OCI-M1 (cell line): ENCODE data around the gene TMEM178B.

Source experiments
- DNase-seq: peaks from one replicate; lab custom pipeline; 2025; lab: John Stamatoyannopoulos, UW

TMEM178B gene

DNA sequence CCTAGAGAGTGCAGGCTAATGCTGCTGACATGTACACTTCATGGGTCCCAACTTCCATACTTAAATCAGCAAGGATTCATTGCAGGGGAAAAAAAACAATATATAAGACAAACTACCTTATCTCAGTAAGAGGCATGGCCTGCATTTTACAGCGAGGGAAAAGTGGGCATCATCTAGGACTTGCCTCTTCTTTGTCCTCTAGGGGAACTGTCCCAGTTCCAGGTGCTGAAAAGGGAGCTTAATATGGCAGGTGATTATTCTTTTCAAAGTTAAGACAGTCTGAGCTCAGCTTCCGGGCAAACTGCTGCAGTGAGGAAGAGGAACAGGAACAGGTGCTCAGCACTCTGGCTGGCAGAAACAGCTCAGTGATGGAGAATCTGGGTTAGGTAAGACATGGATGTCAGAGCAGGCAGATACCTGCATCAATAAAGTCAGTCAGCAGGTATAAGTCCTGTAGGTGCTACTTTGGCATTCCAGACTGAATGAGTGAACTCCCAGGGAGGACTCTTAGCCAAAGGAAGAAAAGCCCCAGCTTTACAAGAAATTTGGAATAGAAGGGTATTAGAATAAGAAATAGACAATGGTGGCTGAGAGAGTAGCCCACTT is 147.2 kb downstream of the TMEM178B start:
- DNase-seq, result no peak

DNA sequence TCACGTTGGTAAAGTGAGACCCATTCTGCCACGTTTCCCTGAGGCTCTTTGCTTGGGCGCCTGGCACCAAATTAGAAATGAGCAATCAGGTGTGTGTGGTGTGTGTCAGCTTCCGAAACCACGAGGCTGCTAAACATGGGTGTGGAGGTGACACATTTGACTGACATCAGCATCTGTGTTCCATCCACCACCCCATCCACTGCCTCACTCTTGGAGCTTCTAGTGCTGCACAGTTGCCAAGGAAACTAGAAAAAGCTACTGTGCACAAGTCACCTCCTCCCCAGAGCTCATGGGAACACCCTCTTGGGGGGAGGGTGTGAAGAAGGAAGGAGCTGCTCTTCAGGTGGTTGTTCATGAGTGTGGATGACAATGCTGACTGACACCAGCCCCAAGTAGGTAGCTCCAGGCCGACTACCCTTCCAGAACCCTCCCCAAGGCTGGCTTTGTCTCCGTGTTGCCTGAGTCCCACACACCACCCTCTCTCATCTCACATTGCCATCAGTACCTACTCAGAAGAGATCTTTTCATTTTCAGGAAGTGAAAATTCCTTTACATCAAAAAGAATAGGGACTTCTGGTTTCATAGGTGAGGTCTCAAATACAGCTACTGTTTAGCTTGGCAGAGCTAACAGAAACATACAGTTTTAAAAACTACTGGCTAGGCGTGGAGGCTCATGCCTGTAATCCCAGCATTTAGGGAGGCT is 152.2 kb downstream of the TMEM178B start:
- no peak for DNase-seq

DNA sequence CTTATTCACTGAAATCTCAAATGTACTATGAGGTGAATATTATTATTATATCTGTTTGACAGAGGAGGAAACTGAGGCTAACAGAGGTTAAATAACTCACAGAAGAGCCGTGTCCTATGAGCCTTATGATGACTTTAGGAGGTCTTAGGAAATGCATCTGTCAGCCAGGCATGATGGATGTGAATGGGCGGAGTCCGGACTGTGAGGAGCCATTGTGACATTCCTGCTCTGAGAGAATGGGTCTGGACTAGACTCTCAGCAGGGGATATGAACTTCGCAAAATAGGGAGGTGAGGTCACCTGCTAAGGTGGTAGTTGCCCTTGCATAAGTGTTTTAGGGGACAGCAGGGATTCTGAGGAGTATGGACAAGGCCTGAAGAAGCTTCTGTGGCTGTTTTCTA is 153.6 kb downstream of the TMEM178B start:
- no peak for DNase-seq

DNA sequence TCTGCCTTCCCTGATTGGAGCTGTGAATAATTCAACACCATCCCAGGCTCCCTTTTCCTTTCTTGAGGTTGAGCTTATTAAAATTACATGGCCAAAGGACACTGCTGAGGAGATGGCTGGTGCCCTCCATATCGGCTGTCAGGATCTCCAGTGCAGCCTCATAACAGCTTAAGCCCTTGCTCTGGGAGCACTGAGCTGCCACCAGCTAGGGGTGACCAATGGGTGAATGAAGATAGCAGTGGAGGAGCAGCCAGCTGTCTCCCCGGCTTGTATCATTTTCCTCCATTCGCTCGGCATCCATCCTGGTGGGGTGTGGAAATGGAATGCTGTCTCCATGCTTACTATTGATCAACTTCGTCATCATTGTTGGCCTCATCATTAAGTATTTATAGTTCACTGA is 154.6 kb downstream of the TMEM178B start:
- no peak for DNase-seq

DNA sequence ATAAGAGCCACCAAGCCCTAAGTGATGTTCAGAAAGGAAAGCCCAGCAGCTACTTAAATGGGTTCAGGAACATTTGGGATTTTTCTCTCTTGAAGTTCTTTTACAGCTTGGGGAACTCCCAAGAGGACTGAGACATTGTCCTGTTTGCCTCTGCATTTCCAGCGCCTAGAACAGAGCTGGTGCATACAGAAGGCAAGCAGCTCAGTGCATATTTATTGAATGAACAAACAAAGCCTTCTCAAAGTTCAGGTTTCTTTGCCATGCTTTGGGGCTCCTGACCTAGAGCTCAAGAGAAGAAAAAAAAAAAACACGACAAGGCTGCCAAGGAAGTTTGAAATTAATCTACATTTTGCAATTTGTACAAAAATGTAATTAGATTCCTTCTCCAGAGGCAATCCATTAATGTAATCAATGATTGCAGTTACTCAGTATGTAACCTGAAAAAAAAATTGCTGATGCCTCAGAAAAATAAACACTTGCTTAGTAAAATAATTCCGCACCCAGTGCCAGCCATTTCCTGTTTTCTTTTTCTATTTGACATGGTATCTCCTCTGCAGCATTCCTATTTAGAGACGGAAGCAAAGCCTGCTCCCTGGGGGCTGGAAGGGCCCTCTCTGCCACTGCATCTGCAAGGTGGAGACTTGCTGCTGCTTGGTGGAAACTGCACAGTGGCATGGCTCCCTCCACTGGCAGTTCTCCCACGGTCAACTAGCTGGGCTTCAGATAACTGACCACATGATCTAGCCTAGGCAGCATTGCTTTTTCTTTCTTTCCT is 157.3 kb downstream of the TMEM178B start:
- DNase-seq, result no peak

DNA sequence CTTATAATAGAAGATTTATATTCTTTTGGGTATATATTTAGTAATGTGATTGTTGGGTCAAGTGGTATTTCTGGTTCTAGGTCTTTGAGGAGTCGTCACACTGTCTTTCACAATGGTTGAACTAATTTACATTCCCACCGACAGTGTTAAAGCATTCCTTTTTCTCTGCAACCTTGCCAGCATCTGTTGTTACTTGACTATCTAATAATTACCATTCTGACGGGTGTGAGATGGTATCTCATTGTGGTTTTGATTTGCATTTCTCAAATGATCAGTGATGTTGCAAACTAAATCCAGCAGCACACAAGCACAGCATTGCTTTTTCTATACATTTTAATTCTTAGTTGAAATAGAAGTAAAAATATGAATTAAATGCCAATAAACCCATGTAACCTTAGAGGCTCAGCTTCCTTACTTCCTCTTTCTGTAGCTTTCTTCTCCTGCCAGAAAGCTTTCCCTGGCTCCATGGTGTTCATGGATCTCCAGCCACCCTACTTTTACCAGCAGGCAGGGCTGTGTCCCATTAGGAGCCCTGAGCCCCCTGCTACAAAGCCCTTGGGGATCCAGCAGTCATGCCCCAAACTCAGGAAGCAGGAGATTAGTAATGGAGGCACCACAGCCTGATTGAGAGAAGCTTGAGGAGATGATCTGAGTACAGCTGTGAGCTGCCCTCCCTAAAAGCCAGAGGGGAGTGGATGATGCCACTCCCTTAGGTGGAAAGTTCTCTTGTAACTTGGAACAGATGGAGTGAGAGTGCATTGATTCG is 158.6 kb downstream of the TMEM178B start:
- DNase-seq, result no peak

DNA sequence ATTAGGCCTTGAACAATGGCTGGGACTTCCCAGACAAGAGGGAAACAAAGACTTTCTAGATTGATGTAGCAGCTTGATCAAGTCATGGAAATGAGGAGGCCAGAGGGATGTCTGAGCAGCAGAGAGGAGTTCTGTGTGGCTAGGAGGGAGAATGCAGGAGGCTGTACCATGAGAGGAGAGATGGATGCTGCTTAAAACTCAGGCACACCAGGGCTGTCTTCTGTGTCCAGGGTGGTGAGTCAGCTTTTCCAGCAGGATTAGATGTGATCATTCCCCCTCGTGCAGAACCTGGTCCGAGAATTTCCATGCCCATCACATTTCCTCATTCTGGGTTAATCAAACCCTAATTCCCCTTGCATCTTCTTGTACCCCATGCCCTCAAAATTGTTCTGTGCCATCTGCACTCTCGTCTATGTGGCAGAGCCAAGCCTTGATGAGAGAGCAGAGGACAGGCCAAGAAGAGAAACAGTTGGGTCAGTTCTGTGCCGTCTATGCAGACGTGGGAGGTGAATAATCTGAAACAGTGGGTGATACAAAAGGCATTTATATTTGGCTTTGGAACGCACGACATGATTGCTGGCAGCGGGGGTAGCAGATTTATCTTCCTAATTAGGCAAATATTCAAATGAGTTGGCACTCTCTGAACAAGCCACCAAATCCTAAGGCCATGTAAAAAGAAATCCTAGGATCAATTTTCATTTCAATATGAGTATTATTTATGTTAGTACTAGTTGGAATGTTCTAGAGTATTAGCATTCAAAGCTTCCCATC is 160.7 kb downstream of the TMEM178B start:
- DNase-seq, result no peak

DNA sequence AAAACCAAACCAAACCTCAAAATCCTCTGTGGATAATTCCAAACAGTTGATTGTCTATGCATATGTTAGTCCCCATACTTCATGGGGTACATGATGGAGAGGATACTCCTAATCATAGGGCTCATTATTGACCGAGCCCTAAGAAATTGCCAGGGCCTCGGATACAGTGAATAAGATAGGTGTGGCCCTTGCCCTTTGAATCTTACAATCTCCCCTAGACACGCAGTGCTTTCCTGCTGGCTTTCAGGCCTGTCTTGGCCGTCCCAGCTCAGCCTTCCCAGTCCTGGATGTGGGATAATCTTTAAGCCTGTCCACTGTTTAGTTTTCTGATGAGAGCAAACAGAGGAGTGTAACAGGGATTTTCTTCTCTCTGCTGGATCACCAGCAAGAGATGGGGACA is 161.8 kb downstream of the TMEM178B start:
- no peak for DNase-seq

DNA sequence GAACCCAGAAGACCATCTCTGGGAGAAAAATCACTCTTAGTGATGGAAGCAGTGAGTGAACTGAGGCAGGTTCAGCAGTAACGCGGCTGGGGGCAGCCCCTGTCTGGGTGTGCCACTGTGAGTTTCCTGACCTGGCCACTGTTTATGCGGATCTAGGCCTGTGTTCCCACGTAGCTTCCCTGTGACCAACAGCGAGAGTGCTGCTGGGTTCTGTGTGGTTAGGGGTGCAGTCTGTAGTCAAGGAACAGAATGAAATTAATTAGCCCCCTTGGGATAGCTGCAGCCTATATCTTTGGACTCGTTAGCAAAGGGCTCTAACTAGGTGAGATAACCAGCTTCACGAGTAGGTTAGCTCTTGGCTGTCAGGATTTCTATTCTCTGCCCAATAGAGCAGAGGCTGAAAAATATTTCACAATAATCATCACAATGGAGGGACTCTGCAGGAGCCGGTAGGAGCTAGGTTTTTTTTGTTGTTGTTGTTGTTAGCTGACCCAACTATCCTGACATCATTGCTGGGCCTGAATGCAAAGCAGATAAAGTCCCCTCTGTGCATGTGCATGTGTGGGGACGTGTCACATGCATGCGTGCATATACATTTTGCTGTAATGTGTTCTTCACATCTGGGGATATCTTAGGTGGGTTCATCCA is 164.9 kb downstream of the TMEM178B start:
- no peak for DNase-seq

DNA sequence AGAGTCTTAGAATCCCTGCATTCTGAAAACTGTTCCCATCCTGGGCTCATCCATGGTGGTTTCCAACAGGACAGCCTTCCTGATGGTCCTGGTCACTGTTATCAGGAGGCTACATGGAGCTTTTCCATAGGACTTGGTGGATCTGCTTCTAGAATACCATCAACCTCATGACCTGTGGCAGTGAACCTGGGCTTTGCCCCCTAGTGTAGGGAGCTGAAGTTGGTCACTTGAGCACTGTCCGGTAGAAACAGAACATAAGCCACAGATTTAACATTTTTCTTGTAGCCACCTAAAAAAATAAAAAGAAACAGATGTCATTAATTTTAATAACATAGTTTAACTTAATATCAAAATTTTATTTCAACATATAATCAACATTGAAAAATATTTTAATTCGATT is 165.8 kb downstream of the TMEM178B start:
- DNase-seq, result no peak

DNA sequence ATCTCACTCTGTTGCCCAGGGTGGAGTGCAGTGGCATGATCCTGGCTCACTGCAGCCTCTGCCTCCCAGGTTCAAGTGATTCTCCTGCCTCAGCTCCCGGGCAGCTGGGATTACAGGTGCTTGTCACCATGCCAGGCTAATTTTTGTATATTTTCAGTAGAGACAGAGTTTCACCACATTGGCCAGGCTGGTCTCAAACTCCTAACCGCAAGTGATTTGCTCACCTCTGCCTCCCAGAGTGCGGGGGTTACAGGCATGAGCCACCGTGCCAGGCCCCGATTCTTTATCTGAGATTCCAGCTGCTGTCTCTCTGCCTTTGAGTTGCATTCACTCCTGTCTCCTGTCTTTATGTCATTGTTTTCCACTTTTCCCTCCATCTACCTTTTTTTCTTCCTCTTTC is 168.7 kb downstream of the TMEM178B start:
- no peak for DNase-seq

DNA sequence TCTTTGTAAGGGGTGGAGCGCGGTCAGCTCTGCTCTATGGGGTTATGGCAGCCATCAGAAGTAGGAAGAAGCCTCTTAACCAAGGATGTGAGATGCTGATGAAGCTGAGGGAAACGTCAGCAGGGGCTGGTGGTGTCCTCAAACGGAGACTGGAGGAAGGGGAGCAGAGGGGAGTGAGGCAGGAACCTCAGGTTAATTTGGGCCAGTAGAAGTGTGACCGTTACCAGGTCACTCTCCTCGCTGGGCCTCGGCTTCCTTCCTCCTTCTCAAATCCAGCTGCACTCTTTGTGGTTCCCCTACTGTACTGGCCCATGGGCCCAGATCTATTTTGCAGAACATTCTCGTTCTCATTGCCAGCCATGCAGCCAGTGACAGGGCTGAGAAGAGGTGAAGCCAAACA is 169.5 kb downstream of the TMEM178B start:
- DNase-seq, result no peak

DNA sequence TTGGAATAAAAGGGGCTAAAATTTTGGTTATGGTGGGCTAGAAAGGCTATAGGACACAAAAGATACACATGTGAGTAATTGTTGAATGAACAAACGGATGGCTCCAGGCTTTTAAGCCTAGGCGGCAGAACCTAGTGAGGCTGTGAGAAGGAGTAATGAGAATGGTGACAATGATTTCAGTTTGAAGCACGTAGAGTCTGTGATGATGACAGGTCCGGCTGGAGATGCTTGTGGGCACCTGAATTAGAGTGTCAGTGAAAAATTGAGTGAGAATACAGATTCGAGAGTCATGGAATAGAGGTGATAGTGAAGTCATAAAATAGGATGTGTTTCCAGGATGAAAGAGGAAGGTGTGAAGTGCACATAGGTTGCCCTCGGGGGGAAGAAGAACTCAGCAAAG is 170.6 kb downstream of the TMEM178B start:
- no peak for DNase-seq

DNA sequence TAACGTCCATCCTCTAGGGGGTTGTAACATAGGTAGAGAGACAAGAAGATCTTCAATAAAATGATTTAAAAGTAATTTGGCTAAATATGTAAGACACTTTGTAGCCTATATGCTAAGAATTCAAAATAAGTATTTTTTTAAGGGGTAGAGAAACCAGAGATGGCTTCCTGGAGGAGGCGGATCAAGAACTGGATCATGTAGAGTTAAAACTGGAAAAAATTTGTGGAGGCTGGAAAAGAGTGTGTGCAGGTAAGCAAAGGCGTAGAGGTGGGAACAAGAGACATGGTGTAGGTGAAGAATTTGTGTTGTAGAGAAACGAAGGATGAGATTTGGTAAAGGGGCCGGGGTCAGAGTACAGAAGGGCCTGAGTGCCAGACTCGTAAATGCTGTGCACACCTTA is 172.6 kb downstream of the TMEM178B start:
- no peak for DNase-seq

DNA sequence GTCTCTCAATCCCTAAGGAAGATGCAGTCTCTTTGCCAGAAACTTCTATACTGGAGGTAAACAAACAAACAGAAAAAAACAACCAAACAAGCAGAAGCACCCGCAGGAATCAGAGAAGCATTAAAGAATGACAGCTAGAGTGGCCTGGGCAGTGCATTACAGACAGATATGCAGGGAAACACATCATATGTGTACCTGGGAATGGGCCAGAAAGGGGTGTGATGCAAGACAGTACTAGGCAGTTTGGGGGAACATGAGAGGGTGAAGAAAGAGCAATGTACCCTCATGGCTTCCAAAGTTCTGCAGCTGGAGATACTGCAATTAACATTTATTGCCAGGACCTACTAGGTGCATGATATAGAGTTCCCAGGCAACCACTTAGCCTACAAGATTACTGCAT is 177.3 kb downstream of the TMEM178B start:
- DNase-seq, result no peak

DNA sequence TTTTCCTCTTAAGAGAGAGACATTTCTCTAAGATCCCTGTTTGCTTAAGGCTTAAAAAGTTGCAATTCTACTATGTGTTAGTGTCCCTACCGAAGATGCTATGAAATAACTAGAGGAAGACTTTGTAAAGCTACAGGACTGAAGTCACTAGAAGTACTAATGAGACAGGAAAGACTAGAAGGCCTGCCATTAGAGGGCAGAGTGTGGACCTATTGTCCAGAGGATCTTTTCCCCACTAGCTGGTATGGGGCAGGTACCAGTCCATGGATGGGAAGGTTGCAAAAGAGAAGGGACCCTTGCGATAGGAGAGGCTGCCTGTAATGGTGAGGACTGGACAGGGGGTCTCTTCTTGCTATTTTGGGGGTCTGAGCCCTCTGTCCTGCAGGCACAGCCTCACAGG is 178.1 kb downstream of the TMEM178B start:
- DNase-seq, result no peak

DNA sequence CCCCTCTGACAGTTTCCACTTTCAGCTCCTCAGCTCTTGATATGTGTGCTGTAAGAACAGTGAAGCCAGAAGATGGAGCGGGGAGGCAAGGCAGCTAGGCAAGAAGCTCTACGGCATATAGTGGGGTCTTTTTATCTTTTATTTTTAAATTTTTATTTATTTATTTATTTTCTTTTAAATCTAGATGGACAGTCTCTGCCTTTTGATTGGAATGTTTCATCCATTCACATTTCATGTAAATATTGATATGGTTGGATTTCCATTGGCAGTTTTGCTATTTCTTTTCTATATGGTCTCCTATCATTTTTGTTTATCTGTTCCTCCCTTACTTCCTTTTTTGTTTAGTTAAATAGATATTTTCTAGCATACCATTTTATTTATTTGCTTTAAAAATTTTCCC is 183.7 kb downstream of the TMEM178B start:
- DNase-seq, result no peak

DNA sequence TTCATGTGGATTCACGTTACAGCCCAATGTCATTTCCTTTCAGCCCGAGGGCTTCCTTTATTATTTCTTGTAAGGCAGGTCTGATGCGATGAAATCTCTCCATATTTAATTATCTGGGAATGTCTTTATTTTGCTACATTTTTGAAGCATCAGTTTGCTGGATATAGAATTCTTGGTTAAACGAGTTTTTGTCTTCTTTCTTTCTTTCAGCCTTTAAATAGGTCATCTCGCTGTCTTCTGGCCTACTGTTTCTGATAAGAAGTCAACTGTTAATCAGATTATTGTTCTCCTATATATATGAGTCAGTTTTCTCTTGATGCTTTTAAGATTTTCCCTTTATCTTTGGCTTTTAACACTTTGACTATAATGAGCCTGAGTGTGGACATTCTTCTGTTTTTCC is 184.7 kb downstream of the TMEM178B start:
- DNase-seq, result no peak

DNA sequence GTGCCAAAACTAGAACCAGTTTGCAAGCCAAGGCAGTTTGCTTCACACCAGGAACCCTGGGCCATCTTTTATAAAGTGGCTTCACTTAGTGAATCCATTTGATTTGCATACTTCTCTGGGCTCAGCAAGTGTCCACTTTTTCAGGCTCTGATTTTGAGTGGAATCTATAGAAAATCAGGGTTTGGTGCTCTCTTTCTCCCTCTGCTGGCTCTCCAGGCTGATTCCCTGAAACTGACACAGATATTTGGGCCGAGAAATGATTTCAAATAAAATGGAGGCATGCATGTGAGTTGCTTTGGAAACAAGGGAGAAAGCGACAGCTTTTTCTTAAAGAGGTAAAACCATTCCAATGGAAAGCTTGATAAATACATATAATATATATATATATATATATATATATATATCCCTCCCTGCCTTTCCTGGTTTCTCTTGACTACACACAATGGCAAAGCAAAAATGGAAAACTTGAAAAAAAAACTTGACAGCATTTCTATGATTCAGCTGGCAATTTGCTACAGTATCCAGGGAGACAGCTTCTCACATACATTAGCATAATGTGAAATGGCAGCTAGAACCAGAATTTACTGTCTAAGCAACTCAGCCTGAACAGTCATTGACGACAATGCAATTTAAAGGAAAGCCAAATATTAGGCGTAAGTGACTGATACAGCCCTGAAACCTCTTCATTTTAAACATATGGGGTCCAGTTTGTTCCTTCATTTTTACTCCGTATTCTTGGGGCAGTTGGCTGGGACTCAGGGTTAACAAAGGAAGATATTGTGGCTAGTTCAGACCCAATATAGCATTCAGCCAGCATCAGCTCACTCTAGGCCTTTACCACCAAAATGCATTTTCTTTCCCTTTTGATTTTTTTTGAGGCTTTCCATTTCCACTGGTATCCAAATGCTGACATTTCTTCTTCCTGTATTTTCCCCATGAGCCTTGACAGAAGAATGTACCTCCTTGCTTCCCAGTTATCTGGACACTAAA is 188.5 kb downstream of the TMEM178B start:
- no peak for DNase-seq

DNA sequence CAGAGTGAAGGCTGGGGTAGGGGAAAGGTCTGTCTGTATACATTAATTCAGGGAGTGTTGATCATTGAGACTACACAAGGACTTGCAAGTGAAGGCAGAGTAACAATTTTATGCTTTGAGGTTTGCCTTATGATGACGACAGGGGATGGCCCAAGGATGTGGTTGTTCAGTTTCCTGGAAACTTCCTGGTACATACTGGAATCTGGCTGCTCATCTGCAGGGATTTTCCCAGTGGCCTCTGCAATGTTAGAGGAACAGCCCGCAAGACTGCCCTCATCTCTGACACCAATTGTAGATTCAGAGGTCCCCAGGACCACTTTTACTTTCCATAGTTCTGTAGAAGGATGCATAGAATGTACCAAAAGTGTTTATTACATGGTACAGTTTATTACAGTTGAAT is 189.6 kb downstream of the TMEM178B start:
- no peak for DNase-seq
